ENCODE measurements around the gene PIK3C2G.
"Not testable (repeated sequence)": the region's sequence is repeated elsewhere in the genome, so short reads cannot be mapped to it uniquely, and the experiment has no call there.

PIK3C2G gene

DNA sequence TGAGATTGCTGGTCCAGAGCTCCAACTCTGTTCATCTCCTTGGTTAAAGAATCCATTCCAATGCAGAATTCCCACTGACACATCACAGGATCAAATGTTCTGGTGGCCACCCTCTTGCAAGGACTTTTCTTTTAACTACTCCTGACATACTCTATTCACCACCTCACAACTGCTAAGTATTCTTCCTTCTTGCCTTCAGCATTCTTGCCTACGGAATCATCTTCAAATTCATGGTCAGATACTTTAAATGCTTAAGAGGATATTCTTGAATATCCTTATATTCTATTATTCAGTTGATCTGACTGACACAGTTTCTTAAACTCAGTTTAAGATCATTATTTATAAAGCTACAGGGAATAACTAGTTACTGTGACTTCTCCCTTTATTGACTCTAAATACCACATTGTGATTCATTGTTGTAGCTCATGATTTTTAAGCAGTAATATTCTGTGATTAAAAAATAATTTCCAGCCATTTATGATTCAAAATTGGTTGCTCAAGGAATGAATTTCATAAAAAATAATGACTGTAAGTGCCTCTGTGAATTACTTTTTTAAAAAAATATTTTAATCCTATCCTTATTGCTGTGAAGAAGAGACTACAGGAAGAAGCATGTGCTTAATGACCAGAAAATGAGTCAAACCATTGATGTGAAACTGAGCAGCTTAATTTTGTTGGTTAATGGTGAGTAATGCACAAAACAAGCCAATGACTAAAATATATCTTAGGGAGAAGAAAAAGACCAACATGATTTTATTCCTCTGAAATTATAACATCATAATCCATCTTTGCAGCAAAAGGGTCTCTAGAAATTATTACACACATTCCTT lies 207.1 kb downstream of the PIK3C2G start:
- DNase-seq (ENCODE audit: low read depth) = no peak

DNA sequence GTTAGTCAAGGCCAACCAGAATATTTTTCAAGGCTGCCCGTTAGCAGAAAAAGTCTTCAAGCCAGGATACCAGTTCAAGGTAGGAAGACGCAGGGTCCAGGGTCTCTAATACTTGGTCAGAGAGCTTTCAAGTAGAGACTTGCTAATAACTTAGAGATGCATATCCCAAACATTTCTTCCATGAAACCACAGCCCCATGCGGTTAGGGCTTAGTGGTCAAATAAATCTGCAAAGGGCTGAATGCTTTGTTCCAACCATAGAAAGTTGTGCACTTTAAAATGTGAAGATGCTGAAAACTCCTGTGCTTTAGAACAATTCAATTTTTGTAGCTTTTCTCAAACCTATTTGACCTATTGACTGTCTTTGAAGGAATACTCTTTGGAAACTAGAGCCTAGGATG lies 208.9 kb downstream of the PIK3C2G start:
- DNase-seq (ENCODE audit: low read depth) = no peak

DNA sequence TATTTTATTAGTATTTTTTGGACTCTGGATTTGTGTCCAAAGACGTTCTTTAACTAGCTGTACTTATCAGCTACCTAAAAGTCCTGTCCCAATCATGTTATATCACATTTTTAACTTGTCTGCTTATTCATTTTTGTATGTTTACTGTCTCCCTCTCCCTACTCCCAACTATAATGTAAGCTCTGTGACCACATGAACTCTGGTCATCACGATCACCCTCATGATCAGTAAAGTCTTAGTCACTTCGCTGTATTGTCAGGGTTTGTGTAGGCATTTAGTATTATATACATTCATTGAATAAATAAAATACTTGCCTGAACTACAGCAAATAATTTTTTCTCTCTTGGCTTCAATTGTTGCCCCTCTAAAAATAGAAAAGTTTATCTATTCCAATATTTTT lies 211.0 kb downstream of the PIK3C2G start:
- no peak for DNase-seq (ENCODE audit: low read depth)

DNA sequence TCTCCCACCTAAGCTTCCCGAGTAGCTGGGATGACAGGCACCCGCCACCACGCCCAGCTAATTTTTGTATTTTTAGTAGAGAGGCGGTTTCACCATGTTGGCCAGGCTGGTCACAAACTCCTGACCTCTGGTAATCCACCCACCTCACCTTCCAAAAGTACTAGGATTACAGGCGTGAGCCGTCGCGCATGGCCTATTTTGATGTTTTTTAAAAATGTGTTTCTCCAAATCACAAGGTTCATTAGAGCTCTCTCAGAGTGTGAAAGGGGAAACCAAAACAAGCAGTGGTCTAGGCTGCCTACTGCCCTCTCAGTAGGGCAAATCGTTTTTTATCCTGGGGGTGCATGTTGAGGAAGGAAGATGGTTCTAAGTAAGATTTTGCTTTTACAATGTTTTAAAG lies 211.5 kb downstream of the PIK3C2G start:
- no peak for DNase-seq (ENCODE audit: low read depth)

DNA sequence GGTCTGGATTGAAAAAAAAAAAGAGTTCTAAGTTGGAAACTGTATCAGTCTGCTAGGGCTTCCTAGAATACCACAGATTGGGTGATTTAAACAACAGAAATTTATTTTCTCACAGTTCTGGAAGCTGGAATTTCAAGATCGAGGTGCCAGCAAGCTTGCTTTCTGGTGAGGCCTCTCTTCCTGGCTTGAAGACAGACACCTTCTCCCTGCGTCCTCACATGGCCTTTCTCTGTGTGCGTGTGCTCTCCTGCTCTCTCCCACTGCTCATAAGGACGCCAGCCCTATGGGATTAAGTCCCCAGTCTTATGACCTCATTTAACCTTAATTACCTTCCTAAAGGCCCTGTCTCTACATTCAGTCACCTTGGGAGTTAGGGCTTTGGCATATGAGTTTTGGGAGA lies 215.5 kb downstream of the PIK3C2G start:
- DNase-seq (ENCODE audit: low read depth) = no peak

DNA sequence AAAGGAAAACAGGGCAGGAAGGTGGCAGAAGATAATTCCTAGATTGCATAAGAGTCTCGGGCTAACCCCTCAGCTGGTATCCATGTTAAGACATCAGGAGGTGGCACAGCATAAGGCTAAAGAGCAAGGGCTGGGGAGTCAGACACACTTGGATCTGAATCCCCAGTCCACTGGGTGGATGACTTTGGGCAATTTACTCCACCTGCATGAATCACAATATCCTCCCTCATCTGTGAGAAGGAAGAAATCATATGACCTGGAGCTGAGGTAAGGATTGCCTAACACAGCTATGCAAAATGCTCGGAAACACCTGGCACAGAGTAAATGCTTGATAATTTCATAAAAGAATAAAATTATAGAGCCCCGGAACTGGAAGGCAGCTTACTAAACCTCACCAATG lies 217.9 kb downstream of the PIK3C2G start:
- DNase-seq (ENCODE audit: low read depth) = no peak

DNA sequence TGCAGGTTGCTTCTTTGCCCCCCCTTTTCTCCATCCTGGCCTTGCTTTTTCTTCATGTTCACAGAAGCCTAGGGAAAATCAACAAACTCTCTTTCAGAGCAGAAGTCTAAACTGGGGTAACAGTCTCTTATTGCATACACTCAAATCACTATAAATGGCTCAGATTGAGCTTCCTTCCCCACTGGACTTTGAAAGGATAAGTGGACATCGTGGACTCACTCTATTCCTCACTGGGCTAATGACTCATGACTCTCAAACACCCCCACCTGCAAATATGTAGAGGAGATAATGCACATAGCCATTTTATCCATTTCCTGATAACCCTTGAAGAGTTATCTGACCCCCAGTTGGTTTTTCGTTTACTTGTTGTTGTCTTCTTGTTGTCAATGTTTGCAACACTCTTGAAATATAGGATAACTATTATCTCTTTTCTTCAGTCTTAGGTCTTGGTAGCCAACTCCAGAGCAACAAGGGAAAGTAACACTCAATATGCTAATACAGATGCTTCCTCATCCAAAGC lies 221.3 kb downstream of the PIK3C2G start:
- no peak for DNase-seq (ENCODE audit: low read depth)

DNA sequence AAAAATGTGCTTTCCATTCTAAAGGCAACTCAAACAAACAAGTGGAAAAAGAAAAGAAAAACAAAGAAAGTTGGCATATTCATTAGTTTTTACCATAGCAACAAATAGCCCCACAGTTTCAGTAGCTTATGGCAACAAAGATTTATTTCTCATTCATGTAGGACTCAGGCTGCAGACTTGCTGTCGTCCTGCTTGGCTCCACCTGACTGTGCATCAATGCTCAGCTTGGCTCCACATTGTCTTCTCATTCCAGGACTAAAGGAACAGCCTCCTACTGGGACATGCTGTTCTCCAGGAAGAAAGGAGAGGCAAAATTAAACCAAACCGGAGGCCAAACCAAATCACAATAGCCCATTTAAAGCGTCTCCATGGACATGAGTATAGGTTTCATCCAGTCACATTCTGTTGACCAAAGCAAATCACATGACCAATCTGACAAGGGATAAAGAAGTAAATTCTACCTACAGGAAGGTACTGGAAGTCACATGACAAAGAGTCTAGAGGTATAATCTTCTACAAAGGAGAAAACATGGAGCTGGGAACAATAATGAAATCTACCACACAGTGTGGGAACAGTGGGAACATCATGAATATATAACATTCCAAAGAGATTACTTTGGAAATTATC lies 222.5 kb downstream of the PIK3C2G start:
- no peak for DNase-seq (ENCODE audit: low read depth)

DNA sequence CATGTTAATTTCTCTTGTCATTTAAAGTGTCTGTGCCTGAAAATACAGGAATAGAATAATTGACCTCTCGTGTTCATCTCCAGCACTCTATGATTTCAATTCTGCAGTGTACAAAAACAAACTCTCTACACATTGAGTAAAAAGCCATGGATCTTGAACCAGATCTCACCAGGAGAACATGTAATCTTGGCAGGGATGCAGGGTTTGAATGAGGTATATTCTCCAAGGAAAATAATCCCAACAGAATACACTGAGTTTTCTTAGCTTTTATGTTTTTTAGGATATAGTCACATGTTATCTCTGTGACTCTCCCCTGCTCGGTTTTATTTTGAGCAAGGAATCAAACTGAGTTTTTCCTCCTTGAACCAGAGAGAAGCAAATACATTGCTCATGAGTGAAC lies 224.7 kb downstream of the PIK3C2G start:
- no peak for DNase-seq (ENCODE audit: low read depth)

DNA sequence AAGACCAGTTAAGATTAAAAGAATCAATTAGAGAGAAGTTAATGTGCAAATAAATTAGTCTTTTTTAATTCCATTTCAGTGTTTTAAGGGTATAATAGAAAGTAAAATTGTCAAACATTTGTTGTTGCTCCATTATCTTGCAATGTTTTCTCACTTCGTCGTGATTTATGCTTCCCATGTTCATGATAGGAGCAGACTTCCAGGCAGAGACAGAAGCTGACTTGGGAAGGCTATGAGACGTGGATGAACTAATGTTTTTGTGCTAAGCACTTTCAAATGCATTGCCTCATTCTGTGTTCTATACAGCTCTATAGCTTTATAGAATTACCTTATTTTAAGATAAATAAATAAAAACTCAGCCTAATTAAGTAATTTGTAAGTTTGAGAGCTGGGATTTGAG lies 226.2 kb downstream of the PIK3C2G start:
- no peak for DNase-seq (ENCODE audit: low read depth)

DNA sequence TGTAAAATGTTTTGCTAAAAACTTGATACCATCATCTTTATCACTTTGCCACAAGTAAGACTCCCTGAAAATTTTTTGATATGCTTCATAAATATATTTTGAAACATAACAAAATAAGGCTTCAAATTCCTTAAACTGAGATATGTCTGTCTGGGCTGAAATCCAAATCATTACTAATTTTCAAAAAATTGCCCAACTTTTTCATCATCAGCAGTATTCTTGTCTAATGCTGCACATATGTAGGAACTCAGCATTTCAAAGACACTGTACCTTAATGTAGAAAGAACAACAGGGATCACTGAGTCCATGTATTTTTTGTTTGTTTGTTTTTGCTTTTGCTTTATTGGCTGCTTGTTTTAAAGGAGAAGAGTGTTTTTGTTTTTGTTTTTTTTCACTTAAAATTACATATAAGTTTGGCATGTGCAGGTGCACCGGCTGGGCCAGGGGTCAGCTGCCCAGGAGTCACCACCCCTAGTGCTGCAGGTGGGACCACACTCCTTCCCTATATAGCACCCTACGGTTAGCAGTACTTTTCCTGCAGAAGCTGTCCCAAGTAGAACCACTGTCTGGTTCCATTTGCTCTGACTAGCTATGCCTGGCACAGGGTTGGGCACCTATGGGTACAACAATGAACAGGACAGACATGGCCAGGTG lies 231.2 kb downstream of the PIK3C2G start:
- no peak for DNase-seq (ENCODE audit: low read depth)

DNA sequence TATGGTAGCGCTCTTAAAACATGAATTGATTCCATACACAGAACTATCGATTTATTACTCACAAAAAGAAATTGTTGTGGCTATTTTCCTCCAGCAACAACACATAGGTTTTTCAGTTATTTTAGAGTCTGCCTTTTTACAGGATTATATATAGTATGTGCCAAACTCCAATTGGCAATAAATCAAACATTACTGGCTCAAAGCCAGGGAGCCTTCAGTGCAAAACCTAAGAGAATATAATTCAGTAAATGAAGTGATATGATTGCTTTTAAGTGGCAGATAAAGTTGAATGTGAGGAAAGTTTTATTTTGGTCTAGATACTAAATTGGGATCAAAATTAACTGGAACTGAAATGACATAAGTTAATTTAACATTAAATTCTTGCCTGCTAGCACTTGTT lies 234.8 kb downstream of the PIK3C2G start:
- no peak for DNase-seq (ENCODE audit: low read depth)

DNA sequence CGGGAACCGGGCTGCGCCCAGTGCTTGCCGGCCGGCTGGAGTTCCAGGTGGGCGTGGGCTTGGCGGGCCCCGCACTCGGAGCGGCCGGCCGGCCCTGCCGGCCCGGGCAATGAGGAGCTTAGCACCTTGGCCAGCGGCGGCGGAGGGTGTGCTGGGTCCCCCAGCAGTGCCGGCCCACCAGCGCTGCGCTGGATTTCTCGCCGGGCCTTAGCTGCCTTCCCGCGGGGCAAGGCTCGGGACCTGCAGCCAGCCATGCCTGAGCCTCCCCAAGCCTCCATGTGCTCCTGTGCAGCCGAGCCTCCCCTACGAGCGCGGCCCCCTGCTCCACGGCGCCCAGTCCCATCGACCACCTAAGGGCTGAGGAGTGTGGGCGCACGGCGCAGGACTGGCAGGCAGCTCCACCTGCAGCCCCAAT lies 238.8 kb downstream of the PIK3C2G start:
- not testable (repeated sequence) for DNase-seq (ENCODE audit: low read depth)

DNA sequence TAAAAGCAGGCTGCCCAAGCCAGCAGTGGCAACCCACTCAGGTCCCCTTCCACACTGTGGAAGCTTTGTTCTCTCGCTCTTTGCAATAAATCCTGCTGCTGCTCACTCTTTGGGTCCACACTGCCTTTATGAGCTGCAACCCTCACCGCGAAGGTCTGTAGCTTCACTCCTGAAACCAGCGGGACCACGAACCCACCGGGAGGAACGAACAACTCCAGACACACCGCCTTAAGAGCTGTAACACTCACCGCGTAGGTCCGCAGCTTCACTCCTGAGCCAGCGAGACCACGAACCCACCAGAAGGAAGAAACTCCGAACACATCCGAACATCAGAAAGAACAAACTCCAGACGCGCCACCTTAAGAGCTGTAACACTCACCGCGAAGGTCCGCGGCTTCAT lies 239.4 kb downstream of the PIK3C2G start:
- not testable (repeated sequence) for DNase-seq (ENCODE audit: low read depth)

DNA sequence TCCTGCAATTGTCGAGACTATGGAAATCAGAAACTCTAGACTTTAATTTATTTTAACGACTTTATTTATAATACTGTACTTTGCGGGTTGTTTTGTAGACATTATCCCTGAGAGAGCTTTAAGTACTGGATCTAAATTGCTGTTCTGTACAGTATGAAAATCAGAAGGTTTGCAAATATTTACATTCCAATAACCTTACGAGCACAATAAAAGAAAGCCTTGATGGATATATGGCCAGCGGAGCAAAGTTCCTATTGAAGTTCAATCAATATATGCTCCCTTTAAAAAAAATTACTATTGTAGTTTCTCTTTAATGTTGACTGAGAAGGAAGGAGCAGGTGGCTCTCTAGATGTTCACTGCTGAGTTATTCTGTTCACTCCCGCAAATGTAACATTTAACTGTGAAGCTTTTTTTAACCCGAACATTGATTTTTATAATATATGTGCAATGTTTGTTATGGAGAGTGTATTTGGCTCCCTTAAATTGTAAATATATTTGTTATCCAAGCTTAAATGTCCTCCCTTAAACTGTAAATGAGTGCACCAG lies 241.2 kb downstream of the PIK3C2G start:
- DNase-seq (ENCODE audit: low read depth) = no peak

DNA sequence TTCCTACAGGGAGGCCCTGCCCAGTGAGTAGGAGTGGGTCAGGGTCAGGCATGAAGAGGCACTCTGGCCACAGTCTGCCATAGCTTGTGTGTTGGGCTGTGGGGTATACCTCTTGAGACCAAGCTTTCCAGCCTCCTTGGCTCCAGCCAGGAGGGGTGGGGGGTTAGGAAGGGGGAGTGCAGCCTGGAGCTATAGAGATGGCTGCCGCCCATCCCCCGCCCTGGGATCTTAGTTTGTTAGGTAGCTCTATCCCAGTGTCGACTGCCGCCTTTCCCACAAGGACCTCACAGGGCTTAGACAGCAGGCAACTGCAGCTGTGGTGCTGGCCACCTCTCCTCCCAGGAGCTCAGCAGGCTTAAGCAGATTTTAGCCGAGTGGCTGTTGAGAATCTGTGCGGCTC lies 260.1 kb downstream of the PIK3C2G start:
- no peak for DNase-seq (ENCODE audit: low read depth)

DNA sequence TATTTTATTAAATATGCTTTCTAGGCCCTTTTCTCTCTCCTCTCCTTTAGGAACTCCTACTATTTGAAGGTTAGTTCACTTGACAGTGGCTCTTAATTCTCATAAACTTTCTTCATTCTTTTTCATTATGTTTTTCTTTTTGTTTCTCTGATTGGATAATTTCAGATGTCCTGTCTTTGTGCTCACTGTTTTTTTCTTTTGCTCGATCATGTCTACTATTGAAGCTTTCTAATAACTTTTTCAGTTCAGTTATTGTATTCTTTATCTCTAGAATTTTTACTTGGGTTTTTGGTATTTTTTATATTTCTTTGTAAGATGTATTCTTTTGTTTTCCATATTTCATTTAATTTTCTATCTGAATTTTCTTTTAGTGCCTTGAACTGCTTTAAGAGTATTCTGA lies 261.5 kb downstream of the PIK3C2G start:
- DNase-seq (ENCODE audit: low read depth) = no peak

DNA sequence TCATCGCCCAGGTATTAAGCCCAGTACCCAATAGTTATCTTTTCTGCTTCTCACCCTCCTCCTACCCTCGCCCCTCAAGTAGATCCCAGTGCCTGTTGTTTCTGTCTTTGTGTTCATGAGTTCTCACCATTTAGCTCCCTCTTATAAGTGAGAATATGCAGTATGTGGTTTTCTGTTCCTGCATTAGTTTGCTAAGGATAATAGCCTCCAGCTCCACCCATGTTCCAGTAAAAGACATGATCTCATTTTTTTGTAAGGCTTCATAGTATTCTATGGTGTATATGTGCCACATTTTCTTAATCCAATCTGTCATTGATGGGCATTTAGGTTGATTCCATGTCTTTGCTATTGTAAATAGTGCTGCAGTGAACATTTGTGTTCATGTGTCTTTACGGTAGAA lies 281.2 kb downstream of the PIK3C2G start:
- not testable (repeated sequence) for DNase-seq (ENCODE audit: low read depth)

DNA sequence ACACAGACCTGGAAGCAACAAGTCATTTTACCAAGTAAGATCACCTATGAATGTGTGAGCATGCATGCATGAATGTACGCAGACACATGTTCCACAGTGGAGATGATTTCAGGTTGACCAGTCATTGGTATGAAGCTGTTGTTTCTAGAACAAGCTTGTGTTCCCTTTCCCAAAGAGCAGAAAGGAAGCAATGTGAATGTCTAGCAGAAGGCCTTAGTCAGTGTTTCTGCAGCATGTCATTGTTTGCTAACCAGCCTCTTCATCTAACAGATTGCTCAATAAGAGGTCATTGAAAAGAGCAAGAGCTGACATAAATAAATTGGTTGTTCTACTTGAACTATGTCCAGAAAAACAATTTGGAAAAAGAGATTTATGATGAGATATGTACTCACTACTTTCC lies 285.1 kb downstream of the PIK3C2G start:
- no peak for DNase-seq (ENCODE audit: low read depth)

DNA sequence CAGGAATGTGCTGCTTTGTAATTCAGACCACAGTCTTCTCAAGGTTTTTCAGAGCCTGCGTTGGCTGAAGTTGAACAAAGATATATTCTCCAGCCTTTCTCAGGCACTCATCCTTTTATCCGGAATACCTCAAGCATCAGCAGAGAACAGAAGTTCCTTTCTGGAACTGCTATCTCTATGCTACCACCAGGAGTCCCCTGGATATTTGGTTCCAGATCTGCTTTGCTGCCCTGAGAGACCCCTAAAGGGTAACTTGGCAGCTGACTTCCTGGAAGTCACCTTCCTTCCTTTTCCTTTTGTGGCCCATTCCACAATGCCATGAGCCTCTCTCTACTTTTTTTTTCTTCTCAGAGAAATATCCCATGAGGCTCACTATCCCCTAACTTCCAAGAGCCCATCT lies 288.3 kb downstream of the PIK3C2G start:
- no peak for DNase-seq (ENCODE audit: low read depth)

DNA sequence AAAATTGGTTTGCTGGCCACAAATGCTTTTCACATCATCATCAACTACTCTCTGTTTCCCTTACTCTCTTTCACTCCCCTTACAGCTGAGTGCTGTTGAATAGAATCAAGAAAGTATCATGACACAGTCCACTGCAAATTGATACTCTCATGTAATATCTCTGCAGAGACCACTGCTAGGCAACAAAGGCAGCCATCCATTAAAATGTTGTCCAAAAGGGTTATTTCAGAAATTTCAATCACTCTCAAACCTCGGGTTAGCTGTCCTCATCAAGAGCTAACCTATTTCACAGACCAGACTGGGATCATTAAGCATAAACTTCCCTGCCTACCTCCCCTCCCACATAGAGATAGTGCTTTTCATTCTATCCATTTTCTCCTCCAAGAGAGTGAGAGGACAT lies 289.8 kb downstream of the PIK3C2G start:
- DNase-seq (ENCODE audit: low read depth) = no peak

DNA sequence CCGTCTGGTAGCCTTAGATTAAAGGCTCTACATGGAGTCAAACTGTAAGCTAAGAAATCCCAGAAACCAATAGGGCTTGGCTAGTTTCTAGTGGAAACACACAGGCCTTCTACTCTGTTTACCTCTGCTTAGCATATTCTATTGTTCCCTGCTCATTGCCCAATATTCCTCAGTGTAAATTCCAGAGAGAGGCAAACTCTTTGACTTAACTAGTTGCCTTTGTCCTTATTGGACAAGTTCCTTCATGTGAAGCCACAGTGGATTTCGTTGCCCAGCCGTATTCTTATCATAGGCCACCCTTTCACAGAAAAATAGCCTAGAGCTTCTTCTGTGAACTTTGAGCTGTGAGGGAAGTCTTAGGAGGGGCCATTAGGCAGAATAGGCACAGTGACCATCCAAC lies 290.4 kb downstream of the PIK3C2G start:
- DNase-seq (ENCODE audit: low read depth) = no peak

DNA sequence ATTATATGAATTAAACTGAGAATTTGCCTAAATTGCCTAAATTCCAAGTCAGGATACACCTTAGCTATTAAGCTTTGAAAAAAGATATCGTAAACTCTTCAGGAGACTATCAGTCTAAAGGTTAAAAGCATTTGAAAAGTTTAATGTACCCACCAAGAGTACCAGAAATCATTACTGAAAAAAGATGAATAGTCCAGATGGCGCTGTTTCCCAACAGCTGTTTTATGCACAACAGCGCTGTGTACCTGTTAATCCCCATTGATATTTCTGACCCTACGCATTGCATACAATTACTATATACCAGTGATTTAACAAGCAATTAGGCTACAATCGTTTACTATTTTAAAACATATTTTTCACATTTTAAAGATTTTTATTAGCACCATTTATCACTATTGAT lies 291.5 kb downstream of the PIK3C2G start:
- DNase-seq (ENCODE audit: low read depth) = no peak

All from activated T-cell treated with anti-CD3 and anti-CD28 coated beads for 48 hours (primary cell).